Fibroblast of villous mesenchyme (primary cell): ENCODE results near the gene TGM5. TPM values are rescaled to one million over a fixed set of nuclear protein-coding genes. Genes with fewer than 3 reads are reported as not detected.
A peak's percentile ranks its signal among the peaks of the same experiment; 100 is the strongest.
"Not testable (repeated sequence)": the region's sequence is repeated elsewhere in the genome, so short reads cannot be mapped to it uniquely, and the experiment has no call there.

ENCODE experiments used
- DNase-seq: peaks from one replicate; pipeline ENCODE4 v3.0.0-alpha.2; 2010; ENCODE audit warnings: low read depth
- H3K4me3 ChIP-seq: 2 replicates; pipeline ENCODE4 v1.5.1; 2011; ENCODE audit warnings: low read depth, mild to moderate bottlenecking, low read length
- total RNA-seq: library from RNA; depleted of rRNA; stranded (reverse); fragments of >200 nt; gene quantifications from 2 replicates; pipeline ENCODE4 v1.2.3, GENCODE V29; 2012
- TF ChIP-seq, protein P1 (sequence below): IDR thresholded peaks from 2 replicates; pipeline ENCODE4 v1.5.1; 2012; ENCODE audit warnings: low read depth, mild to moderate bottlenecking, low read length; ENCODE audit not compliant: insufficient read depth

TGM5 gene
- total RNA-seq, 1 donor = not detected

- H3K4me3 ChIP-seq = no peak overlapping the region
- no peak for DNase-seq
Observed at GRCh38 chr15:43208052-43209002, 58.4 kb downstream of the TGM5 start.

DNA sequence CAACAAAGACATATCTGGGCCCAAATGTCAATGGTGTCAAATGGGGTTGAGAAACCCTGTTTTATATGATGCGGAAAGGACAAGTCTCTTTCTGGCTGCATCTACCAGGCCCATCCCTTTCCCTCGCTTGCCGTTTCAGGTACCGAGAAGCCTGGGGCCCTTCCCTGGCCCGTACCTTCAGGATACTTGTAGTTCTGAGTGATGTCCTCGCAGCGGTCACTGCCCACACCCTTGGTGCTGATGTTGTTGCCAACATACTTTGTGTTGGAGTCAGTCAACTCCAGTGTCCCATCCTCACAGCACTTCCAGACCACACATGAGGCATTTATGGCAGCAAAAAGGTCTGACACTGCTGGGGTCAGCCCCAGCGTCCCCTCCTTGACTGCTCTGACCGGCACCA, 59.7 kb downstream of the TGM5 start:
- no peak overlapping the region for H3K4me3 ChIP-seq
- TF ChIP-seq, protein P1, sequence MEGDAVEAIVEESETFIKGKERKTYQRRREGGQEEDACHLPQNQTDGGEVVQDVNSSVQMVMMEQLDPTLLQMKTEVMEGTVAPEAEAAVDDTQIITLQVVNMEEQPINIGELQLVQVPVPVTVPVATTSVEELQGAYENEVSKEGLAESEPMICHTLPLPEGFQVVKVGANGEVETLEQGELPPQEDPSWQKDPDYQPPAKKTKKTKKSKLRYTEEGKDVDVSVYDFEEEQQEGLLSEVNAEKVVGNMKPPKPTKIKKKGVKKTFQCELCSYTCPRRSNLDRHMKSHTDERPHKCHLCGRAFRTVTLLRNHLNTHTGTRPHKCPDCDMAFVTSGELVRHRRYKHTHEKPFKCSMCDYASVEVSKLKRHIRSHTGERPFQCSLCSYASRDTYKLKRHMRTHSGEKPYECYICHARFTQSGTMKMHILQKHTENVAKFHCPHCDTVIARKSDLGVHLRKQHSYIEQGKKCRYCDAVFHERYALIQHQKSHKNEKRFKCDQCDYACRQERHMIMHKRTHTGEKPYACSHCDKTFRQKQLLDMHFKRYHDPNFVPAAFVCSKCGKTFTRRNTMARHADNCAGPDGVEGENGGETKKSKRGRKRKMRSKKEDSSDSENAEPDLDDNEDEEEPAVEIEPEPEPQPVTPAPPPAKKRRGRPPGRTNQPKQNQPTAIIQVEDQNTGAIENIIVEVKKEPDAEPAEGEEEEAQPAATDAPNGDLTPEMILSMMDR = no peak
- DNase-seq = no peak

More at GRCh38 chr15:43208052-43209002, 58.4 kb downstream of the TGM5 start:
- TF ChIP-seq, protein P1 = no peak

GRCh38 chr15:43206054-43206453, 60.7 kb downstream of the TGM5 start:
- no peak for DNase-seq
- TF ChIP-seq, protein P1 = no peak
- H3K4me3 ChIP-seq = no peak overlapping the region

GRCh38 chr15:43204016-43204901, 62.5 kb downstream of the TGM5 start:
- H3K4me3 ChIP-seq = no peak overlapping the region
- peak; percentile 54 for DNase-seq
- TF ChIP-seq, protein P1 = peak; percentile 68

GRCh38 chr15:43199945-43200488, 66.7 kb downstream of the TGM5 start:
- no peak for DNase-seq
- TF ChIP-seq, protein P1 = no peak
- no peak overlapping the region for H3K4me3 ChIP-seq

DNA sequence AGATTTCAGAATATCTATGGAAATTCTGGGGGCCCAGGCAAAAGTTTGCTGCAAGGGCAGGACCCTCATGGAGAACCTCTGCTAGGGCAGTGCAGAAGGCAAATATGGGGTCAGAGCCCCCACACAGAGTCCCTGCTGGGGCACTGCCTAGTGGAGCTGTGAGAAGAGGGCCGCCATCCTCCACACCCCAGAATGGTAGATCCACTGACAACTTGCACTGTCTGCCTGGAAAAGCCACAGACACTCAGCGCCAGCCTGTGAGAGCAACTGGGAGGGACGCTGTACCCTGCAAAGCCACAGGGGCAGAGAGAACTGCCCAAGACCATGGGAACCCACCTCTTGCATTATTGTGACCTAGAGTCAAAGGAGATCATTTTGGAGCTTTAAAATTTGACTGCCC, 67.7 kb downstream of the TGM5 start:
- H3K4me3 ChIP-seq = no peak overlapping the region
- TF ChIP-seq, protein P1 = no peak
- no peak for DNase-seq

DNA sequence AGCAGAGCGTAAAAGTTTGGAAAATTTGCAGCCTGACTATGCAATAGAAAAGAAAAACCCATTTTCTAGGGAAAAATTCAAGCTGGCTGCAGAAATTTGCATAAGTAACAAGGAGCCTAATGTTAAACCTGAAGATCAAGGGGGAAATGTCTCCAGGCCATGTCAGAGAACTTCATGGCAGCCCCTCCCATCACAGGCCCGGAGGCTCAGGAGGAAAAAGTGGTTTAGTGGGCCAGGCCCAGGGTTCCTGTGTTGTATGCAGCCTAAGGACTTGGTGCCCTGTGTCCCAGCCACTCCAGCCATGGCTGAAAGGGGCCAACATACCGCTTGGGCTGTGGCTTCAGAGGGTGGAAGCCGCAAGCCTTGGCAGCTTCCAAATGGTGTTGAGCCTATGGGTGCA, 68.2 kb downstream of the TGM5 start:
- H3K4me3 ChIP-seq, DNase-seq: not testable (repeated sequence)

- not testable (repeated sequence) for DNase-seq, H3K4me3 ChIP-seq
Observed at GRCh38 chr15:43197773-43198172, 69.0 kb downstream of the TGM5 start.
